Fibroblast of pulmonary artery (primary cell): Measurements from ENCODE around the gene TMEM61.

ENCODE experiments used
- DNase-seq: peaks from one replicate; pipeline ENCODE4 v3.0.0-alpha.2; 2010; ENCODE audit warnings: low read depth
- H3K4me3 ChIP-seq: replicated peaks from 2 replicates; pipeline ENCODE4 v1.5.1; 2011; ENCODE audit warnings: low read depth, mild to moderate bottlenecking, control low read depth, low read length, moderate library complexity
- CTCF ChIP-seq: IDR thresholded peaks from 2 replicates; pipeline ENCODE4 v1.5.1; 2011; ENCODE audit warnings: mild to moderate bottlenecking, control low read depth, low read length, inconsistent platforms; ENCODE audit errors: missing control alignments

TMEM61 gene

GRCh38 chr1:54977533-54978297 lies 2.7 kb upstream of the TMEM61 start:
- DNase-seq: no peak
- H3K4me3 ChIP-seq: no peak overlapping the region

GRCh38 chr1:54978528-54979326 lies 1.7 kb upstream of the TMEM61 start:
- no peak for DNase-seq
- TF ChIP-seq CTCF: no peak
- no peak overlapping the region for H3K4me3 ChIP-seq

More at GRCh38 chr1:54977533-54978297, 2.7 kb upstream of the TMEM61 start:
- TF ChIP-seq CTCF: no peak

- H3K4me3 ChIP-seq: no peak overlapping the region
- TF ChIP-seq CTCF: no peak
- no peak for DNase-seq
These were observed 1.0 kb upstream of the TMEM61 start for GRCh38 chr1:54979327-54979891.

GRCh38 chr1:54980046-54980527 lies 341 bp upstream of the TMEM61 start:
- no peak for TF ChIP-seq CTCF
- DNase-seq: no peak
- H3K4me3 ChIP-seq: peak overlapping the region; percentile 24

- no peak for DNase-seq
- no peak for TF ChIP-seq CTCF
- no peak overlapping the region for H3K4me3 ChIP-seq
These were observed 1.0 kb downstream of the TMEM61 start for GRCh38 chr1:54981466-54981865.

GRCh38 chr1:54982739-54983138 lies 2.3 kb downstream of the TMEM61 start:
- DNase-seq: no peak
- H3K4me3 ChIP-seq: no peak overlapping the region
- no peak for TF ChIP-seq CTCF
